HG03521 (cell line): ENCODE data around the gene SPESP1.

Experiments used
- ATAC-seq: cut with Tn5 transposase; IDR thresholded peaks from one replicate; pipeline ENCODE4 v1.9.1; 2021; ENCODE audit warnings: mild to moderate bottlenecking, moderate library complexity; ENCODE audit not compliant: unreplicated experiment

SPESP1 gene

DNA sequence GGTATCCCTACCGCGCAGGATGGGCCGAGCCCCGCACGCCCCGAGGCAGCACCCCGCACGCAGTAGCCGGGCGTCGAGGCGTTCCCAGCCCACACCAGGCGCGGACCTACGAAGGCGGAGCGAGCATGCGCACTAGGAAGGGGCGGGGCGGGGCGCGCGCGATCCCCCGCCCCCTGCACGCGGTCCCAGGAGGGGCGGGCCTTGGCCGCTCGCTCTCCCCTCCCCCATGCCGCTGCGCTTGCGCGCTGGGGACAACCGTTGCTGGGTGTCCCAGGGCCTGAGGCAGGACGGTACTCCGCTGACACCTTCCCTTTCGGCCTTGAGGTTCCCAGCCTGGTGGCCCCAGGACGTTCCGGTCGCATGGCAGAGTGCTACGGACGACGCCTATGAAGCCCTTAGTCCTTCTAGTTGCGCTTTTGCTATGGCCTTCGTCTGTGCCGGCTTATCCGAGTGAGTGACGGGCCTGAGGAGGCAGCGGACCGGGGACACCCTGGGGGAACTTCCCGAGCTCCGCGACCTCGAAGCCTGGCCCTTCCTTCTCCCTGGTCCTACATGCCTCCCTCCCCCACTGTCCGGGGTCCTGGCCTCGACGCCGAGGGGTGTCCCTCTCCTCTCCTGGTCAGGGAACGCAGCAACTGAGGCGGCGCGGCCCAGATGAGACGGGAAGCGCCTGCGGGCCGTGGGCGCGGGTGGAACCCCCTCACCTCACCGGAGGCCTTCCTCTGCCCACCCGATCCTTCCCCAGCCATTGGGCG lies at the start of gene SPESP1:
TSS of gene SPESP1 (plus strand) at position 258 of the 755 bp plus-strand sequence. CDS start at position 387, 129 bp downstream.
- ATAC-seq = no peak

DNA sequence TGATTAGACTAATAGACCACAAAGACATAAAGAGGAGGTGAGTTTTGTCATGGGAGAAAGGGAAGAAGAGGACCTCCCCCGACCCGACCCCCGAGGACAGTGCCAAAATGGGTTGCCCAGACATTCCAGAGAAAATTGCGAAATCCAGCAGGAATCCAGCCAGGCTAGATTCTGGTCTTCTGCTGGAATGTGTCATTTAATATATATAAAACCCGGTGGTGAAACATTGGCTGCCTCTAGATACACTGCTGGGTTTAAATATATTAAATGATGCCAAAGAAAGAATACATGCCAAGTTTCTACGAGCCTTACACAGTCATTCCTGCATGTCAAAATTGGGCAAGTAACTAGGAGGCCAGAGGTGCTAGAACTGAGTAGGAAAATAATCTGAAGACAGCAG lies 45.3 kb upstream of the SPESP1 start:
- no peak for ATAC-seq

DNA sequence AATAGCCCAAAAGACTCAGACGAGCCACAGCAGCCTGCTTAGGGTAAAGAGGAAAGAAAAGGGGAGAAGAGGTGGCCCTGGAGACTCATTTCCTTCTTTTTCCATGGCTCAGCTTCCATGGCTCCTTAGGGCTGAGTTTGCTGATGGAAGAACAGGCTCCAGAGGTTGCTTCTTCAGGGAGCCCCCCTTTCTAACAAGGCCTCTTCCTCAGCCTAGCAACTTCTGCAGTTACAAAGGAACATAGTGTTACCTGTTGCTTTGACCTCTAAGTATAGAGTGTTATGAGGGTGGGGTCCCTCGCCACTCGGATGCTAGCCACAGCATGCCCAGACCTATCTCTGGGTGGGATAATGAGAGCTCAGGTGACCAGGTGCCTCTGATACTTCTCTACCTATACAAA lies 43.2 kb upstream of the SPESP1 start:
- ATAC-seq = no peak

DNA sequence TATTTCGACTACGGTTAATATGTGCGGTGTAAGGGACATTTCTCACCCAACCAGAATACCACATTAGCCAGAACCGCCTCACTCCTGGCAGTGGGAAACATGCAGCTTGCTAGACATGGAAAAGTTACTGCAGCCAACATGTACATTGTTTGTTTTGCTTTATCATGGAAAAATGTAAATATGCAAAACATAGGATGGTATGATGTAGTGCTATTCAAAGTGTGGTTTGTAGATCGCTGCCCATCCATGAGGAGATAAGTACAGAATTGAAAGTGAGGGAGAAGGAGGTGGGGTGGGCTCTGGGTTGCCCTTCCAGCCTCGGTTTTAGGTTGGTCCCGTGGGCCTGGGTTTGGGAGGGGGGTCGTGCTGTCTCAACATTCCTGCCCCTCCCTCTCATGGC lies 42.5 kb upstream of the SPESP1 start:
- ATAC-seq = no peak

DNA sequence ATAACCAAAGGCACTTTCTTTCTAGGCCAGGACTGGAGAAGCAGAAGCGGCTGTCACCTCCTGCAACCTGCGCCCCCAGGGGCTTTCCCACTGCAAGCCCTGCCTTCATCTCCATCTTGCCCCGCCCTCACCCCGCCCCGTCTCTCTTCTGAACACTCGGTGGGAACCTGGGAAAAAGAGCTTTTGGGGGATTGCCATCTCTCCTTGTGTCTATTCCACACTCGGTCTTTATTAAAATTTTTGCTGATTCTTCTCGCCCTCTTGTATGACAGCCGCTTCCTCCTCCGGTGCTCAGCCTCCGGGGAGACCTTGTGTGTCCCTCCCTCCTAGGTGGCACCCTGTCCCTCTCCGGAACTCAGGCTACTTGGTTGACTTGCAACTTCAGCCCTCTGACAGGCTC lies 41.9 kb upstream of the SPESP1 start:
- no peak for ATAC-seq

DNA sequence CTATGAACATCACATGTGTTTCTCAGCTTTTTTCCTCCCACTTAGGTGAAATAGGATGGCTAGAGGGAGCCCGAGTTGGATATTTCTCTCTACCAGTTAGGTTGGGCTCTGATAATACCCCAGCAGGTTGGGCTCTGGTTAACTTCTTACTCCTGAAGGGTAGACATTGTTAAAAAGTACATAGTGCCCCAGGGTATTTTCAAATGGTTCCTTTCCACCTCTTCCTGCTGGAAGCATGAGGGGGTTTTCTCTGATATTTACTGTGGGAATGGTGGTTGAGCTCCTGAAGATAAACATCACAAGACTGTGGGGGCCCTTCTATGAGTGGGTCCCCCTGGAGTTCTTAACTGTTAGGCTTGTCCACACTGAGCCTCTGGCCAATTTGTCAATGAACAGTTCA lies 36.1 kb upstream of the SPESP1 start:
- ATAC-seq = no peak

DNA sequence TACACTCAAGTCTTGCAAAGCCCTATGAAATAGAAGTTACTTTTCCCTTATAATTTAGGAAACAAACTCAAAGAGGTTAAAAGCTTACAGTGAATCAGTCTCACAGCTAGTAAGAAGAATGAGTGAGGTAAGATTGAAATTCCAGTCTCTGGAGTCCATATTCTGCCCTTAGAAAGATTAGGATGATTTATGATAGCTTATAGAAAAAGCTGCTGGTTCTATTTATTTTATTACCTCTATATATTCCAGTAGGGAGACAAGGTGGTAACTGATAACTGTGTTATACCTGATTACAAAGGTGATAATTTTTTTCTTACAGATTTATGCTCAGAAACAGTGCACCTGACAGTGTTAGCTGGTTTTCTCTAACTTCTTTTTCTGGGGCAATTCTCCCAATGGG lies 34.1 kb upstream of the SPESP1 start:
- ATAC-seq = no peak

DNA sequence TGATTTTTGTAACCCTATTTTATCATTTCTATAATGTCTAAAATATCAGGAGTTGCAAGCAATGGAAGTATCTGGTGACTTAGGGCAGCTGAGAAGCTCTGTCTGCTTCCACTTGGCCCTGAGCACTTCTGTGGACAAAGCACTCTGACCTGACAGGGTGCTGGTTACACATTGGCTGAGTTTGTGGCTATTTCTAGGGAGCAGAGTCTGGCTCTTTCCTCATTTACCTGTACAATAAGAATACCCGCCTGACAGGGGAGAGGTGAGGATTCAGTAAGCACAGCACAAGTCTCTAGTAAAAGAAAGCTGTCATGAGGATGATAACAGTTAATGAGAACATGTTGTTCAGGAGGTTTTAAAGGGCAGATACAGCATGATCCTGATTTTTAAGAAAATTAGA lies 33.3 kb upstream of the SPESP1 start:
- ATAC-seq = no peak

DNA sequence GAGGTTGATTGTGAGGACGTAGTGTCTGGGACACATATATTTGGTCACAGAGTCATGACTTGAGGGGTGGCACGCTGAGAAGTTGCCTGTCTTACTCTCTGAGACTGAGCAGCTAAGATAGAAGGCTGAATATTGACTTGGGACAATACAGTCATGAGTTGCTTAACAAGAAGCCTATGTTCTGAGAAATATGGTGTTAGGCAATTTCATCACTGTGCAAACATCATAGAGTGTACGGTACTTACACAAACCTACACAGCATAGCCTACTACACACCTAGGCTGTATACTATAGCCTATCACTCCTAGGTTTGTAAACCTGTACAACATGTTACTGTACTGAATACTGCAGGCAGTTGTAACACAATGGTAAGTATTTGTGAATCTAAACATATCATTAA lies 30.3 kb upstream of the SPESP1 start:
- ATAC-seq = no peak

DNA sequence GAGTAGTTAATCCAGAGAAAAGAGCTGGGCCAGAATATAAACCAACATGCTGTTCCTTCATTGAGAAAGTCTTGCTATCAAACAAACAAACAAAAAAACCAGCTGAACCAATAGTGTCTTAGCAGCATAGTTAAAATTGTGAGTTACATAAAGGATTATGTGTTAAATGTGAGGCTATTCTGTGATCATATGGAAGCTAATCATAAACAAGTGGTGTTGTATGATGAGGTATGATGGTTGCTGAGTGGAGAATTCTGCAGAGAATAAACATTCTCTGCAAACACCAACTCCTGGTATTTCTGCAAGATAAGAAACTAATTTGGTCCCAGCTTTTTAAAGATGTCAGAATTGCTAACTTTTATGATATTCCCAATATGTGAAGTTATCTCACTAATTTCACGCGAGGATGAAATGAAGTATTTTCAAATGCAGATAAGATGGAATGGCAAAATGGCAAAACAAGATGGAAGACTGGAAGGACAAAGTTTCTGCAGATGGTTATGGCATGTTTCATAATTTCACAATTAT lies 22.9 kb upstream of the SPESP1 start:
- ATAC-seq = no peak

DNA sequence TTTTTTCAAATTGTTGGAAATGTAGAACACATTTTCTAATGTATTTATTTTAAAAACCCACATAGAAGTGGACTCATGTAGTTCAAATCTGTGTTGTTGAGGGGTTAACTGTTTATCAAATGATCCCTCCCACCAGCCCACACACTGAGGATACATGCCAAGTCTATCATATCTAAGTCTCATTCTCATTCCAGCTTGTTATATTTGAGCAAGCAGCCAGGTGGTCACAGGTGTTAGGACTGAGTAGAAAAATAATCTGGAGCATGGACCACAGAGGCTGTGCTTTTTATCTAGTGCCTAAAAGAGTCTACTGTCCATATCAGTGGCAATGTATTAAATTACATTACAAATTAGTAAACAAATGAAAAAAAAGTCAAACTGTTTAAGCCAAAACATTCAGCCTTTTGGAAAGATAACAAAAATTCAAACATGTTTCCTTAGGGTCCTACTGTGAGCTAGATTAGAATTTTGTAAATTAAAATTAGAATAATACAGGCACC lies 20.7 kb upstream of the SPESP1 start:
- ATAC-seq = no peak

DNA sequence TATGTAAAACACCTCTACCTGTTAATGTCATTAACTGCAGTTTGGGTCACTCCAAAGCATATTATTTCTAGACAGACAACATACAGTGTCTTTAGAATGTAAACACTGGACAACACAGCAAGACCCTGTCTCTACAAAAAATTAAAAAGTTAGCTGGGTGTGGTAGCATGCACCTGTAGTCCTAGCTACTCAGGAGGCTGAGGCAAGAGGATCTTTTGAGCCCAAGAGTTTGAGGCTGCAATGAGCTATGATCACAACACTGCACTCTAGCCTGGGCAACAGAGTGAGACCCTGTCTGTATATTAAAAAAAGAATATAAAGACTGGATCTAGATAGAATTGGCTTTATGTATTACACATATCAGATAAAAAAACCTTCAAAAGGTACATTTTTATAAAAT lies 20.0 kb upstream of the SPESP1 start:
- no peak for ATAC-seq

DNA sequence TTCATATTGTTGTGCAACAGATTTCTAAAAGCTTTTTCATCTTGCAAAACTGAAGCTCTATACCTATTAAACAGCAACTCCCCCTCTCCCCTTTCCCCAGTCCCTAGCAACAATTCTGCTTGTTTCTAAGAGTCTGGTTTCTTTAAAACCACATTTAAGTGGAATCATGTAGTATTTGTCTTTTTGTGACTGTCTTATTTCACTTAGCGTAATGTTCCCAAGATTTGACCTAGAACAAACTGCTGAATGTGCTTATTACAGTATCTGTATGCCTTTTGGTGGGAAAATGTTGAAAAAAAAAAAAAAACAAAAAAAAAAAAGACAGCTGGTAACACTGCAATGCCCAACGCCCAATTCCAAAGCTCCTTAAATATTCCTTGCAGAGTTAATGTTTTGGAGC lies 19.5 kb upstream of the SPESP1 start:
- no peak for ATAC-seq

DNA sequence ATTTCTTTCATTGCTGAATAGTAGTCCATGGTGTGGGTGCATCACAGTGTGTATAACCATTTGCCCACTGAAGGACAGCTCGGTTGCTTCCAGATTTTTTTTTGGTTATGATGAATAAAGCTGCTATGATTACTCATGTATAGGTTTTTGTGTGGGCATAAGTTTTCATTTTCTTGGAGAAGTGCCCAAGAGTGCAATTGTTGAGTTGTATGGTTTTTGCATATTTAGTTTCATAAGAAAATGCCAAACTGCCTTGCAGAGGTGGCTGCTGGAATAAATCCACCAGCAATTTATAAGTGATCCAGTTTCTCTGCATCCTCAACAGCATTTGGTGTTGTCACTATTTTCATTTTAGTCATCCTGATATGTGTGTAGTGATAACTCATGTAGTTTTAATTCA lies 8.4 kb upstream of the SPESP1 start:
- no peak for ATAC-seq

DNA sequence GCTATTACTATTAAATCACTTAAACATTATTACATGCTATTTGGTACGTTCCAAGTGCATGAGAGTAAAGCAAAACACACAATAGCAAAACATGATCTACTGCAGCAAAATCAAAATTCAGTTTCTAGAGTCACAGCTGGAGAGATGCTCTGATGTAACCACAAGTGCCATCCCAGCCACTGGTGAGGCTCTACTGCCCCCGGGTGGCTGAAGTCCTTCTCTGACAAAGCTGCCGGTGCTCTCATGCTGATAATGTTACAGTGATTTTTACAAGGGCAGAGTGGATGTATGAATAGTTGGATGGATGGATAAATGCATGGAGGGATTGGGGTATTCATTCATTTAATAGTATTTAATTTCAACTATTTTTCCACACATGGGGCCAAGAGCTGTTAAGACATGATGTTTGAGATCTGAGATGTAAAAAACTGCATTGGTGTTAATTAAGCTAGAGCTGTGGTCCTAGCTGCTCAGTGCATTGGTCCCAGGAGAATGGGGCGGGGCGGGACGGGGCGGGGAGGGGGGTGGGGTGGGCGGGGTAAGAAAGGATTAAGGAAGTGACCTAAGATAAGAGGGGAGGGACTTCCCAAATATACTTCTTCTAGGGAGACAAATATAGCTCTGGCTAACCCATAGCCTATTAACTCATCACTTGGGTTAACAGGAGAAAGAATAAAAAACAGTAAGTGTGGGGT lies 5.3 kb upstream of the SPESP1 start:
- ATAC-seq = peak; percentile 51

DNA sequence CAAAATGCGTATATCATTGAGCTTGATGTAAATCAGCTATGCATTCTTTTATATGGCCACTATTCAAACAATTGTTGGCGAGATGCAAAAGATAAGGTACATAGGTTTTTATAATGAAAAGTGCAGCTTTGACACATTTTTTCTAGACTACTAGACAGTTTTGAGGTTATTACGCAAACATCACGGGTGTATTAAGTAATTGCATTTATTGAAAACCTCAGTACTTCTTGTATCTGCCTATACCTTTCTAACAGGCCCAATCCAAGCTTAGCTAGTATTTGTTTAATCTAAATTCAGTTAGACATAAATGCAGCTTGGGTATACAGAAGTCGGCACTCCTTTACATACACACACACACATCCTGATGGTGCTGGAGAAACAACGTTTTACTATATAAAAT lies 2.7 kb downstream of the SPESP1 start:
- ATAC-seq = no peak

DNA sequence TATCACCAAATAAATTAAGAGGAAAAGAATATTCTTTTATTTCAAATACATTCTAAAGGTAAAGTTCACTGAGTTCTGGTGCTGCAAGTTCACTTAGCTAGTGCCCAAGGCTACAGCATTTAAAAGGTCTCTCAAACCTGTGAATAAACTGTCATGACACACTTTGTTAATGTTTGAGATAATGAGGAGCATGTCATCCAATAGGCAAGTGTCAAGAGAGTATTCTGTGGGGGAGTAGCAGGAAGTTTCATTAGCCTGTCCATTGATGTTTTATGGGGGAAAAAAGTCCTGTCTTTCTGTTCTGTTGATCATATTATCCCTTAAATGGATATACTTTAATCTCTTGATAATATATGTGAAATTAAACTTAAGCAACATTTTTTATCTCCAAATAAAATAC lies 4.0 kb downstream of the SPESP1 start:
- ATAC-seq = no peak

DNA sequence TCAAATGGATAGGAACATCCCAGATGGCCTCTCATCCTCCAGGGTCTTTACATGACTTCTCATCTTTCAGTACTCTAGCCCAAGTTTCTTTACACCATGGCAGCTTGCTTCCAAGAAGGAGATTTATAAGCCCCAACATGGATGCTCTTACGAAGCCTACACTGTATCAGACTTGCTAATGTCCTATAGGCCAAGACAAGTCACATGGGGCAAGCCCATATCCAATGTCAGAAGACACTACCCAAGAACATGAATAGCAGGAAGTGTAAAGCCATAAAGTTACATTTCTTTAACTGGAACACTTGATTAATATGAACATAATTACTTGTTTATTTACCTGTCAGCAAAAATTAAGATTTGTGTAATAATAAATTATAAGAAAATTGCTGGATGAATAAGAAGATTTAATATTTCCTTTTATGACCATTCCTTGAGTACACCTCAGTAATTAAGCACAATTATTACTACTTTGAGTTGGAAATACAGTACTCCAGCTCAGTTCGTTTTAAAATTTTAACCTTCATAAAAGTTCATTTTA lies 5.1 kb downstream of the SPESP1 start:
- no peak for ATAC-seq

DNA sequence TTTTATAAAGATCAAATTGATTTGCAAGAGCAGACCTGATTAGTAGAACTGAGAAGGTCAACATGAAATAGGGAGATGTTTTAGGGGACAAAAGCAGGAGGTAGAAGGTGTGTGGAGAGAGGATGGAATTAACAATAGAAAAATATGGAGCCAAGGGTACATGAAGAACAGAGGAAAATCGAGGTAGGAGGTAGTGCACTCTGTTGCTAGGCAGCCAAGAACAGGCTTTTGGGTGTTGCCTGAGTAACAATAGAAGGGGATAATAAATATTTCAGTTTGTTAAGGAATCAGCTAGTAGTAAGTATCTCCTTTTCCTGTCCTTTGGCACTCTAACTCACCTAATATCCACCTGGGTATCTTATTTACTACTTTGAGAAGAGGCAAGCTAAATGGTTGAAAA lies 9.2 kb downstream of the SPESP1 start:
- no peak for ATAC-seq

DNA sequence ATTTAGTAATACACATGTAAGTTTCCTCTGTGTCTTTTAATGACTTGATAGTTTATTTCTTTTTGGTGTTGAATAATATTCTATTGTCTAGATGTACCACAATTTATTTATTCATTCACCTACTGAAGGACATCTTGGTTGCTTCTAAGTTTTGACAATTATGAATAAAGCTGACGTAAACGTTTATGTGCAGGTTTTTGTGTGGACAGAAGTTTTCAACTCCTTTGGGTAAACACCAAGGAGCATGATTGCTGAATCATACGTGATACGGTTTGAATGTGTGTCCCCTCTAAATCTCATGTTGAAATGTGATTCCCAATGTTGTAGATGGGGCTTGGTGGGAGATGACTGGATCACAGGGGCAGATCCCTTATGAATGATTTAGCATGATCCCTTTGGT lies 21.5 kb downstream of the SPESP1 start:
- ATAC-seq = no peak

DNA sequence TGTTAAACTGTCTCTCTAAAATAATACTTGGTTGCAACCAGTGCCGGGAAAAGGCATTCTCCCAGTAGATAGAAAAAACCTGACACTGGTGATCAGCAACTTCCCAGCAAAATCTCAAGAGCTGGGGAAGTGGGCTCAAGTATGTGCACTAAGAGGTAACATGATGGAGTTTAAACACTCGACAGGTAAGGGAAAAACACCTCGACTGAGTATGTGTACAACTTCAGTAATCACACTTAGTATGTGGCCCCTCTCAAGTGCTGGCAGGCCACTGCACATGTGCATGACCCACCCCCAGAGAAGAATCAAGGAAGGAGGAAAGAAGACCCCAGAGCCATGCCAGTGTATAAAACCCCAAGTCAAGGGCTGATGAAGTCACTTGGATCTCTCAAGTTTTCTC lies 27.4 kb downstream of the SPESP1 start:
- no peak for ATAC-seq

DNA sequence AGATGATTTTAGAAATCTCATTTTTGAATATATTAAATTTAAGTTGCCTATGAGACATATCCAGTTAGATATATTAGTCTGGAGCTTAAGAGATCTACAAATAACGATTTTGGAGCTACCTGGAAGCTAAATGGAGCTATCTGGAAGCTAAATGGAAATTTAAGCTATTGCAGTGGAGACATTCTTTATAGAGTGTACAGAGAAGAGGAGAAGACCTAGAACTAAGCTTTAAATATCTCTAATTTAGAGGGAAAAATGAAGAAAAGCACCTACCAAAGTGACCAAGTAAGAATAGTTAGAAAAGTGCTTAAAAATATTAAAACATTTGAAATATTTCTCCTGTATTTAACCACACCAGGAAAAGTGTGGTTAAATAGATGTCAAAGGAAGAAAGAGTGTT lies 28.3 kb downstream of the SPESP1 start:
- no peak for ATAC-seq
